ENCODE results near the gene MAP2K6. TPM values are rescaled to one million over a fixed set of nuclear protein-coding genes. Genes with fewer than 3 reads are reported as not detected.

The MAP2K6 gene
- total RNA-seq, 4 donors from 2014 or later = 3.6 to 5.6 (median 4.4) TPM

DNA sequence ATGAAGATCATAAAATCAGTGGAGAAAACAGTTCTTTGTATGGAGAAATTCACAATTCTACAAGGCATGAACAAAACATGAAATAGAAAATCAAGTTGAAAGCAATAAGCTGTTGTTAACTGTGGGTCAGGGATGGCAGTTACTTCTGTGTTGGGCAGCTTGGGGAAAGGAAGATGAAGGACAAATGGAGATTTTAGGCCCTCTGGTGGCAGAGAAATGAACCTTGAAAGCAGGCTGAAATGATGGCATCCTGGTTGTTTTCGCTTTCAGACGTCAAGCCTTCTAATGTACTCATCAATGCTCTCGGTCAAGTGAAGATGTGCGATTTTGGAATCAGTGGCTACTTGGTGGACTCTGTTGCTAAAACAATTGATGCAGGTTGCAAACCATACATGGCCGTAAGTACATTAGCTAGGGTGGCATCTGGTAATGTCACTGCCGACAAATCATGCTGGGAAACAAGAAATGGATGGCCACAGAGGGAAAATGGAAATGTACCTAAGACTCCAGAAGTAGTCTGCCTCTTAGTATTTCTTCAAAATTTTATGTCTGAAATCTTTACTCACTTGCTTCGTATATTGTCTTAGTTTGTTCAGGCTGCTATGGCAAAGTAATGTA, 108.9 kb downstream of the MAP2K6 start:
- Histone ChIP-seq H3K4me1 (no peaks in the 10 kb centered on the region), H3K27me3 (no peaks in the 10 kb centered on the region), H3K36me3 (no peaks in the 10 kb centered on the region), H3K4me3 (replicated peaks in 1 of 3) (no peak overlapping the region), H3K9me3 (no peaks in the 10 kb centered on the region), H3K27ac (no peak overlapping the region)
- DNase-seq = peak; percentile 10 to 24
- intact Hi-C loops (cut with DNase I) = loop anchor here (10.0 kb wide), 1 partner anchor 169 kb away; no protein-coding TSS in a partner anchor
- no peak for TF ChIP-seq POLR2A (IDR thresholded peaks at IDR 0.05)
- TF ChIP-seq, protein P1, sequence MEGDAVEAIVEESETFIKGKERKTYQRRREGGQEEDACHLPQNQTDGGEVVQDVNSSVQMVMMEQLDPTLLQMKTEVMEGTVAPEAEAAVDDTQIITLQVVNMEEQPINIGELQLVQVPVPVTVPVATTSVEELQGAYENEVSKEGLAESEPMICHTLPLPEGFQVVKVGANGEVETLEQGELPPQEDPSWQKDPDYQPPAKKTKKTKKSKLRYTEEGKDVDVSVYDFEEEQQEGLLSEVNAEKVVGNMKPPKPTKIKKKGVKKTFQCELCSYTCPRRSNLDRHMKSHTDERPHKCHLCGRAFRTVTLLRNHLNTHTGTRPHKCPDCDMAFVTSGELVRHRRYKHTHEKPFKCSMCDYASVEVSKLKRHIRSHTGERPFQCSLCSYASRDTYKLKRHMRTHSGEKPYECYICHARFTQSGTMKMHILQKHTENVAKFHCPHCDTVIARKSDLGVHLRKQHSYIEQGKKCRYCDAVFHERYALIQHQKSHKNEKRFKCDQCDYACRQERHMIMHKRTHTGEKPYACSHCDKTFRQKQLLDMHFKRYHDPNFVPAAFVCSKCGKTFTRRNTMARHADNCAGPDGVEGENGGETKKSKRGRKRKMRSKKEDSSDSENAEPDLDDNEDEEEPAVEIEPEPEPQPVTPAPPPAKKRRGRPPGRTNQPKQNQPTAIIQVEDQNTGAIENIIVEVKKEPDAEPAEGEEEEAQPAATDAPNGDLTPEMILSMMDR (IDR thresholded peaks at IDR 0.05) = peak in 5 of 6 experiments; percentile 62 to 84 (median 67)
- 49 to 61% methylated on average over 7 of the region's 7 CpGs for WGBS, 2 donors

DNA sequence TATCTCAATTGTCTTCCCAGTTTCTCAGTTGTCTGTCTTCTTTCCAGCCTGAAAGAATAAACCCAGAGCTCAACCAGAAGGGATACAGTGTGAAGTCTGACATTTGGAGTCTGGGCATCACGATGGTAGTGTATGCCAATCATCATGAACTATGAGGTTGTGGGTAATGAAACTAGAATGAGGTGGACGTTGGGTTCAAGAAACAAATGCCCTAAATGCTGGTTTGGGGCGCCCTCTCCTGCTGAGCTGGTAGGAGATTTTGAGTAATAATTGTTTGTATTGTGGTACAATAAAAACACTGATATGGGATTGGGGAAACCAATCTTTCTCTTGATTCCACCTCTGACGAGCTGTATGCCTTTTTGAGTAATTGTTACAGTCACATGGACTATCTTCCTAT, 110.4 kb downstream of the MAP2K6 start:
- DNase-seq = no peak
- no peak overlapping the region for H3K27ac ChIP-seq
- no peak overlapping the region for H3K4me3 ChIP-seq (replicated peaks in 1 of 3)
- intact Hi-C loops (cut with DNase I) = loop anchor here (5.0 to 10.0 kb wide), 2 partner anchors 170 to 1027 kb away; no protein-coding TSS in a partner anchor
- no peaks in the 10 kb centered on the region for H3K9me3 ChIP-seq
- H3K36me3 ChIP-seq = no peaks in the 10 kb centered on the region
- TF ChIP-seq, protein P1 (IDR thresholded peaks at IDR 0.05) = no peak
- no peak for TF ChIP-seq POLR2A (IDR thresholded peaks at IDR 0.05)
- no peaks in the 10 kb centered on the region for H3K27me3 ChIP-seq
- H3K4me1 ChIP-seq = no peaks in the 10 kb centered on the region
- WGBS, 2 donors = 81 to 85% methylated on average over 4 of the region's 4 CpGs

DNA sequence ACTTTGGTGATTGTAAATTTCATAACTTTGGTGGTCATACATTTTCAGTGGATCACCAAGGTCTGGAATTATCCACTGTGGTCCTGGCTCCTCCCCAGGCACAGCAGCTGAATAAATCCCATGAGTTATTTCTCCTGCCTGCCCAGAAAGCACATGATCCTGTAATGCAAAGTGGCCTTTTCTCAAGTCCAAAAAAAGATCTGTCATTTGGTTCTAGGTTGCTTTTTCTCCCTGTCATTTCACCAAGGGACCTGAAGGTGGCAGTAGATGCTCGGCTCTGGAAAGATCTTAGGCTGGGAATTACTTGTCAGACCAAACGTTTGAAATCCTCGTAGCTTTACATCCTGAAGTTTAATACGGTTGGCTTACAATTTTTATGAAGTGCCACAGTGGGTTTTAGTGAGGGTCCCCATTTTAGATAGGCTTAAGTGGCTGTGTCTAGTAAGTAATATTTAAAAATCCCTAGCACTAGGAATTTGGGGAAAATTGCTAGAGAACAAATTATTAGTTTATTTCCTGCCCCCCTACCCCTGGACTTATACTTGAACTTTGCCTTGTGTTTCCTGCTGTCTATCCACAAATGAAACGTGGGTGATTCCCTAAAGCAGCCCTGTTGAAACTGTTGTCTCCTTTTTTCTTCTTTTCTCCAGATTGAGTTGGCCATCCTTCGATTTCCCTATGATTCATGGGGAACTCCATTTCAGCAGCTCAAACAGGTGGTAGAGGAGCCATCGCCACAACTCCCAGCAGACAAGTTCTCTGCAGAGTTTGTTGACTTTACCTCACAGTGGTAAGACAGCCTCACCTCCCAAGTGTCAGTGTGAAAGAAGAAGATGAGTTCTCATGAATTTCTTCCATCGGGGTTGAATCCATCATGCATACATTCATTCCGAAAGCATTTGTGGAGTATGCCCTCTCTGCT, 111.7 kb downstream of the MAP2K6 start:
- Histone ChIP-seq H3K27ac (no peak overlapping the region), H3K4me1 (no peaks in the 10 kb centered on the region), H3K4me3 (replicated peaks in 1 of 3) (no peak overlapping the region), H3K27me3 (no peaks in the 10 kb centered on the region), H3K9me3 (no peaks in the 10 kb centered on the region), H3K36me3 (no peaks in the 10 kb centered on the region)
- 41 to 42% methylated on average over 9 of the region's 9 CpGs for WGBS, 2 donors
- intact Hi-C loops (cut with DNase I) = loop anchor here (5.0 to 10.0 kb wide), 2 partner anchors 171 to 1026 kb away; no protein-coding TSS in a partner anchor
- peak; percentile 53 to 55 for DNase-seq
- TF ChIP-seq, protein P1 (IDR thresholded peaks at IDR 0.05) = peak; percentile 67 to 94 (median 92)
- TF ChIP-seq POLR2A (IDR thresholded peaks at IDR 0.05) = no peak

DNA sequence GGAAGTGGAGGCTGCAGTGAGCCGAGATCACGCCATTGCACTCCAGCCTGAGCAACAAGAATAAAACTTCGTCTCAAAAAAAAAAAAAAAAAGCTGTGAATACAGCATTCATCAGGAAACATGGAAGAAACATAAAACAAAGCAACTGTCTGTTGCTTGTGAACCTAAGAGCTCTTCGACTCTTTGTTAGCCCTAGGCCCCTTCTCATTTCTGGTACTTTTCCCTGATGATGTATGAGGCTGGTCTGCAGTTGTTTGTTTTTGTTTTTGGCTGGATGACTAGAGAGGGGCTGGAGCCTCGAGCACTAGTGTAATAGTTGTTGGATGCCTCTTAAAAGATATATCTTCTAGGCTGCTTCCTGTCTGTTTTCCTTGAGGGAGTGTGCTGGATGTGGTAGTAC, 113.5 kb downstream of the MAP2K6 start:
- no peak overlapping the region for H3K4me3 ChIP-seq (replicated peaks in 1 of 3)
- 83 to 86% methylated on average over 5 of the region's 5 CpGs for WGBS, 2 donors
- no peaks in the 10 kb centered on the region for H3K27me3 ChIP-seq
- H3K9me3 ChIP-seq = no peaks in the 10 kb centered on the region
- H3K36me3 ChIP-seq = no peaks in the 10 kb centered on the region
- H3K27ac ChIP-seq = no peak overlapping the region
- intact Hi-C loops (cut with DNase I) = loop anchor here (5.0 to 10.0 kb wide), 2 partner anchors 173 to 1024 kb away; no protein-coding TSS in a partner anchor
- TF ChIP-seq POLR2A (IDR thresholded peaks at IDR 0.05) = no peak
- TF ChIP-seq, protein P1 (IDR thresholded peaks at IDR 0.05) = no peak
- DNase-seq = no peak
- no peaks in the 10 kb centered on the region for H3K4me1 ChIP-seq
